Measurements from ENCODE around the gene SPTAN1. TPM values are rescaled to one million over a fixed set of nuclear protein-coding genes. Genes with fewer than 3 reads are reported as not detected.

SPTAN1 gene
- total and polyA plus RNA-seq, 8 donors: 288 to 404 (median 327) TPM

- DNase-seq (no peak), ATAC-seq (no peak)
- Histone ChIP-seq H3K9me3 (no peaks in the 10 kb centered on the region), H3K4me3 (no peak overlapping the region), H3K27ac (no peak overlapping the region), H3K36me3 (no peaks in the 10 kb centered on the region), H3K4me1 (peaks cover 0 to 32% of the 10 kb centered on the region in 2 donors), H3K27me3 (no peaks in the 10 kb centered on the region)
- intact Hi-C loops (cut with DNase I): no loop called here
- TF ChIP-seq CTCF (IDR thresholded peaks at IDR 0.05): no peak
Measured at GRCh38 chr9:128548876-128549275, 3.5 kb upstream of the SPTAN1 start.

- Histone ChIP-seq H3K4me1 (peaks cover 11 to 46% of the 10 kb centered on the region in 2 donors), H3K4me3 (no peak overlapping the region), H3K27ac (peak overlapping the region; percentile 94 to 97), H3K9me3 (no peaks in the 10 kb centered on the region), H3K36me3 (no peaks in the 10 kb centered on the region), H3K27me3 (no peaks in the 10 kb centered on the region)
- intact Hi-C loops (cut with DNase I): no loop called here
- no peak for TF ChIP-seq CTCF (IDR thresholded peaks at IDR 0.05)
- no peak for ATAC-seq
- DNase-seq: no peak
Measured at GRCh38 chr9:128550226-128550625, 2.2 kb upstream of the SPTAN1 start.

- TF ChIP-seq CTCF (IDR thresholded peaks at IDR 0.05): no peak
- H3K27ac ChIP-seq: peak overlapping the region; percentile 94 to 97
- H3K4me1 ChIP-seq: peaks cover 16 to 54% of the 10 kb centered on the region in 2 donors
- peak overlapping the region; percentile 86 to 97 for H3K4me3 ChIP-seq
- ATAC-seq: no peak
- no peaks in the 10 kb centered on the region for H3K9me3 ChIP-seq
- no peak for DNase-seq
- intact Hi-C loops (cut with DNase I): no loop called here
- no peaks in the 10 kb centered on the region for H3K36me3 ChIP-seq
- H3K27me3 ChIP-seq: no peaks in the 10 kb centered on the region
Measured at GRCh38 chr9:128550770-128551656, 1.4 kb upstream of the SPTAN1 start.

GRCh38 chr9:128551657-128552152, 682 bp upstream of the SPTAN1 start:
- Histone ChIP-seq H3K27ac (peak overlapping the region; percentile 94 to 97), H3K4me1 (peaks cover 22 to 61% of the 10 kb centered on the region in 2 donors), H3K36me3 (no peaks in the 10 kb centered on the region), H3K9me3 (no peaks in the 10 kb centered on the region), H3K27me3 (no peaks in the 10 kb centered on the region), H3K4me3 (peak overlapping the region; percentile 86 to 97)
- no peak for TF ChIP-seq CTCF (IDR thresholded peaks at IDR 0.05)
- DNase-seq (no peak), ATAC-seq (no peak)
- intact Hi-C loops (cut with DNase I): no loop called here

GRCh38 chr9:128552744-128553440, 505 bp downstream of the SPTAN1 start:
- Histone ChIP-seq H3K36me3 (no peaks in the 10 kb centered on the region), H3K9me3 (no peaks in the 10 kb centered on the region), H3K27ac (peak overlapping the region; percentile 94 to 97), H3K4me3 (peak overlapping the region; percentile 86 to 97), H3K27me3 (no peaks in the 10 kb centered on the region), H3K4me1 (peaks cover 31 to 70% of the 10 kb centered on the region in 2 donors)
- intact Hi-C loops (cut with DNase I): no loop called here
- DNase-seq: peak; percentile 56 to 90 (median 64)
- TF ChIP-seq CTCF (IDR thresholded peaks at IDR 0.05): no peak
- peak; percentile 44 for ATAC-seq
